Measurements from ENCODE around the gene SHLD1.

The SHLD1 gene

GRCh38 chr20:5848711-5849505 lies 98.7 kb downstream of the SHLD1 start:
- no peak for DNase-seq (ENCODE audit: low read depth)

GRCh38 chr20:5855939-5856338 lies 105.7 kb downstream of the SHLD1 start:
- DNase-seq (ENCODE audit: low read depth) = no peak

GRCh38 chr20:5859608-5860007 lies 109.4 kb downstream of the SHLD1 start:
- no peak for DNase-seq (ENCODE audit: low read depth)

- DNase-seq (ENCODE audit: low read depth) = no peak
These were observed 112.5 kb downstream of the SHLD1 start for GRCh38 chr20:5862703-5863039.

- no peak for DNase-seq (ENCODE audit: low read depth)
These were observed 113.0 kb downstream of the SHLD1 start for GRCh38 chr20:5863040-5863833.

GRCh38 chr20:5864428-5864827 lies 114.2 kb downstream of the SHLD1 start:
- DNase-seq (ENCODE audit: low read depth) = no peak

GRCh38 chr20:5864873-5865587 lies 114.8 kb downstream of the SHLD1 start:
- no peak for DNase-seq (ENCODE audit: low read depth)

GRCh38 chr20:5865604-5866003 lies 115.4 kb downstream of the SHLD1 start:
- DNase-seq (ENCODE audit: low read depth) = no peak

GRCh38 chr20:5870568-5870981 lies 120.4 kb downstream of the SHLD1 start:
- no peak for DNase-seq (ENCODE audit: low read depth)

GRCh38 chr20:5871459-5872410 lies 121.5 kb downstream of the SHLD1 start:
- no peak for DNase-seq (ENCODE audit: low read depth)

- DNase-seq (ENCODE audit: low read depth) = no peak
These were observed 126.9 kb downstream of the SHLD1 start for GRCh38 chr20:5877128-5877527.

- DNase-seq (ENCODE audit: low read depth) = no peak
These were observed 130.1 kb downstream of the SHLD1 start for GRCh38 chr20:5880326-5880725.

- no peak for DNase-seq (ENCODE audit: low read depth)
These were observed 131.5 kb downstream of the SHLD1 start for GRCh38 chr20:5881703-5882102.

- DNase-seq (ENCODE audit: low read depth) = no peak
These were observed 132.0 kb downstream of the SHLD1 start for GRCh38 chr20:5882166-5882565.

GRCh38 chr20:5884465-5885335 lies 134.5 kb downstream of the SHLD1 start:
- no peak for DNase-seq (ENCODE audit: low read depth)

- no peak for DNase-seq (ENCODE audit: low read depth)
These were observed 135.7 kb downstream of the SHLD1 start for GRCh38 chr20:5885866-5886265.

- no peak for DNase-seq (ENCODE audit: low read depth)
These were observed 136.6 kb downstream of the SHLD1 start for GRCh38 chr20:5886788-5887187.

- no peak for DNase-seq (ENCODE audit: low read depth)
These were observed 137.2 kb downstream of the SHLD1 start for GRCh38 chr20:5887386-5887785.

GRCh38 chr20:5888041-5888440 lies 137.8 kb downstream of the SHLD1 start:
- no peak for DNase-seq (ENCODE audit: low read depth)

- DNase-seq (ENCODE audit: low read depth) = no peak
These were observed 140.7 kb downstream of the SHLD1 start for GRCh38 chr20:5890773-5891441.

Measured in activated T-cell treated with anti-CD3 and anti-CD28 coated beads for 1 hour (primary cell).